Measurements from ENCODE around the gene FH. TPM values are rescaled to one million over a fixed set of nuclear protein-coding genes. Genes with fewer than 3 reads are reported as not detected.
A peak's percentile ranks its signal among the peaks of the same experiment; 100 is the strongest.

The FH gene
- total and polyA plus RNA-seq, 2 donors from 2014 or later: 51.9 to 128 TPM

DNA sequence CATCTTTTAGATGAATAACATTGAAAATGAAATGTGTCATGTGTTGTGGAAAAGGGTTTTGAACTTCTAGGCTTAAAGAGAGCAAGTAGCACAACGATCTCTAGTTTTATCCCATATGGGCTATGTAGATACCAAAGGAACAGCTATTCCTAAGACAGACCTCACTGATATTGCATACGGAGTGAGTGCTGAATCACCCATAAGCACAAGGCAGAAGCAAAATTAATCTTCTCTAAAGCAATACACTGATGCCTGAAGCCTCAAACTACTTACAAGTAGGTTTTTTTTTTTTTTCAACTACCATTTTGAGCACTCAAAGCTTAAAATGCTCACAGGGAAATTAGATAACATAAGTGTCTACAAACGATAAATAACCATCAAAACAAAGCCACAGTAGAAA lies 7.6 kb upstream of the FH start:
- no peak overlapping the region for H3K27ac ChIP-seq (ENCODE audit: low read depth in 2 of 2, low read length in 2 of 2)
- H3K4me1 ChIP-seq (ENCODE audit: control insufficient read depth in 2 of 3, insufficient read depth in 2 of 3, low read depth in 1 of 3, low read length in 3 of 3): peaks cover 0 to 2% (median 0%) of the 10 kb centered on the region in 3 donors
- no peaks in the 10 kb centered on the region for H3K36me3 ChIP-seq (ENCODE audit: control insufficient read depth in 2 of 3, insufficient read depth in 3 of 3, low read length in 3 of 3)
- FAIRE-seq: no peak
- DNase-seq: no peak
- intact Hi-C loops (cut with DNase I): no loop called here
- peaks cover 2% of the 10 kb centered on the region for H3K27me3 ChIP-seq (ENCODE audit: control insufficient read depth, insufficient read depth, low read length)
- H3K9me3 ChIP-seq (ENCODE audit: control insufficient read depth in 2 of 3, insufficient read depth in 1 of 3, low read length in 3 of 3): no peaks in the 10 kb centered on the region
- H3K9ac ChIP-seq (ENCODE audit: low read length in 3 of 3): no peak overlapping the region
- TF ChIP-seq, protein P1, sequence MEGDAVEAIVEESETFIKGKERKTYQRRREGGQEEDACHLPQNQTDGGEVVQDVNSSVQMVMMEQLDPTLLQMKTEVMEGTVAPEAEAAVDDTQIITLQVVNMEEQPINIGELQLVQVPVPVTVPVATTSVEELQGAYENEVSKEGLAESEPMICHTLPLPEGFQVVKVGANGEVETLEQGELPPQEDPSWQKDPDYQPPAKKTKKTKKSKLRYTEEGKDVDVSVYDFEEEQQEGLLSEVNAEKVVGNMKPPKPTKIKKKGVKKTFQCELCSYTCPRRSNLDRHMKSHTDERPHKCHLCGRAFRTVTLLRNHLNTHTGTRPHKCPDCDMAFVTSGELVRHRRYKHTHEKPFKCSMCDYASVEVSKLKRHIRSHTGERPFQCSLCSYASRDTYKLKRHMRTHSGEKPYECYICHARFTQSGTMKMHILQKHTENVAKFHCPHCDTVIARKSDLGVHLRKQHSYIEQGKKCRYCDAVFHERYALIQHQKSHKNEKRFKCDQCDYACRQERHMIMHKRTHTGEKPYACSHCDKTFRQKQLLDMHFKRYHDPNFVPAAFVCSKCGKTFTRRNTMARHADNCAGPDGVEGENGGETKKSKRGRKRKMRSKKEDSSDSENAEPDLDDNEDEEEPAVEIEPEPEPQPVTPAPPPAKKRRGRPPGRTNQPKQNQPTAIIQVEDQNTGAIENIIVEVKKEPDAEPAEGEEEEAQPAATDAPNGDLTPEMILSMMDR (IDR thresholded peaks at IDR 0.05; ENCODE audit: borderline replicate concordance, extremely low read depth, insufficient read depth): no peak
- no peak overlapping the region for H3K4me3 ChIP-seq (ENCODE audit: low read length in 3 of 3)

DNA sequence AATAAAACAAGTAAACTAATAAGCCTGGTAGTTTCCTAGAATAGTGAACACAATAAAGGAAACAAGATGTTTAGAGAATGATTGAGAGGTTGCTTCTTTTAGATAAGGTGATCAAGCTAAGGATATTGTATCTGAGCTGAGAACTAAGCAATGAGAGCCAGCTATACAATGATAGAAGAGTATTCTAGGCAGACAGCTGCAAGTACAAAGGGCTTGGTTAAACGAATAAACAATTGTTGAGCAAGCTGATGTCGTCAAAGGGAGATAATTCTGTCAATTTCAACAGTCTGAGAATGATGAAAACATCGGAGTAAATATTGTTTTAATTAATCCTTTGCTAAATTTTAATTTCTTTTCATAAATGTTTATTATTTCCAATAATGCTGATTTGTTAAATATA lies 5.5 kb upstream of the FH start:
- H3K27ac ChIP-seq (ENCODE audit: low read depth in 2 of 2, low read length in 2 of 2): no peak overlapping the region
- FAIRE-seq (no peak), DNase-seq (no peak)
- H3K9me3 ChIP-seq (ENCODE audit: control insufficient read depth in 2 of 3, insufficient read depth in 1 of 3, low read length in 3 of 3): no peaks in the 10 kb centered on the region
- H3K36me3 ChIP-seq (ENCODE audit: control insufficient read depth in 2 of 3, insufficient read depth in 3 of 3, low read length in 3 of 3): no peaks in the 10 kb centered on the region
- H3K4me1 ChIP-seq (ENCODE audit: control insufficient read depth in 2 of 3, insufficient read depth in 2 of 3, low read depth in 1 of 3, low read length in 3 of 3): no peaks in the 10 kb centered on the region
- TF ChIP-seq, protein P1 (IDR thresholded peaks at IDR 0.05; ENCODE audit: borderline replicate concordance, extremely low read depth, insufficient read depth): no peak
- H3K4me3 ChIP-seq (ENCODE audit: low read length in 3 of 3): no peak overlapping the region
- intact Hi-C loops (cut with DNase I): no loop called here
- no peak overlapping the region for H3K9ac ChIP-seq (ENCODE audit: low read length in 3 of 3)
- peaks cover 2% of the 10 kb centered on the region for H3K27me3 ChIP-seq (ENCODE audit: control insufficient read depth, insufficient read depth, low read length)

DNA sequence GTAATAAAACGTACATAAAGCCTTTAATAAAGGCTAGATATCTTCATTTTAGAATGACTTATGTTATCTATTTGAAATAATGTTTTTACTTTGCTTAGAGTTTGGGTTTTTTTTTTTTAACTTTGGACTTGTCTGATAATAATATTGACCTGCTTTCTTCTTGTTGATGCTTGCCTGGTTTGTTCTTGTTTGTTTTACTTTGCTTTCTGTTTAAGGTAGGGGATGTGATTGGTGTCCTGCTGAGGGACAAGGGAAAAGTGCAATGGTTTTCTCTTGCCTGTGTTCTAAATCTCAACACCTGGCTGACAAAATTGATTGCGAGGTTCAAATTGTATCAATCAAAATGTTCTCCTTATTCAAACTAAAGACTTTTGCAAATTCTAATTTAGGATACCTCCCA lies 2.2 kb upstream of the FH start:
- no peaks in the 10 kb centered on the region for H3K36me3 ChIP-seq (ENCODE audit: control insufficient read depth in 2 of 3, insufficient read depth in 3 of 3, low read length in 3 of 3)
- H3K9me3 ChIP-seq (ENCODE audit: control insufficient read depth in 2 of 3, insufficient read depth in 1 of 3, low read length in 3 of 3): no peaks in the 10 kb centered on the region
- H3K4me3 ChIP-seq (ENCODE audit: low read length in 3 of 3): no peak overlapping the region
- TF ChIP-seq, protein P1 (IDR thresholded peaks at IDR 0.05; ENCODE audit: borderline replicate concordance, extremely low read depth, insufficient read depth): no peak
- no peak overlapping the region for H3K27ac ChIP-seq (ENCODE audit: low read depth in 2 of 2, low read length in 2 of 2)
- intact Hi-C loops (cut with DNase I): no loop called here
- DNase-seq: no peak
- FAIRE-seq: no peak
- H3K27me3 ChIP-seq (ENCODE audit: control insufficient read depth, insufficient read depth, low read length): peaks cover 2% of the 10 kb centered on the region
- peaks cover 0 to 2% (median 0%) of the 10 kb centered on the region in 3 donors for H3K4me1 ChIP-seq (ENCODE audit: control insufficient read depth in 2 of 3, insufficient read depth in 2 of 3, low read depth in 1 of 3, low read length in 3 of 3)
- no peak overlapping the region for H3K9ac ChIP-seq (ENCODE audit: low read length in 3 of 3)

DNA sequence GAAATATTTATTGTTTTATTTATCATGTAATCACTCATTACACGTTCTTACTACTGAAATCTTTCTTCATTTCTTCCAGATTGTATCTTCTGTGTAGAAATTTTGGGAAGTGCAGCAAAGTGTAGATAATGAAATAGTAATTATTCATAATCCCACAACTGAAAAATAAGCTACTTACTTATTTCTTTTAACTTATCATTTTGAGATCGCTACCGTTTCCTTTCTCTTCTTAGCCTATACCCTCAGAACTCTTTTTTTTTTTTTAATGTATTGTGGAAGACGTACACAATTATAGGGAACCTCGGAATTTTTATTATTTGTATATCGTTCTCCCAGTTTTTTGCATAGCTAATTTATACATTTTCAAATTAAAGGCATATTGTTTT lies 518 bp upstream of the FH start:
- DNase-seq (no peak), FAIRE-seq (no peak)
- H3K9ac ChIP-seq (ENCODE audit: low read length in 3 of 3): peak overlapping the region; percentile 17 to 84 (median 37)
- peak overlapping the region in 1 of 2 donors; percentile 30 for H3K27ac ChIP-seq (ENCODE audit: low read depth in 2 of 2, low read length in 2 of 2)
- peaks cover 0 to 2% (median 2%) of the 10 kb centered on the region in 3 donors for H3K4me1 ChIP-seq (ENCODE audit: control insufficient read depth in 2 of 3, insufficient read depth in 2 of 3, low read depth in 1 of 3, low read length in 3 of 3)
- H3K27me3 ChIP-seq (ENCODE audit: control insufficient read depth, insufficient read depth, low read length): peaks cover 2% of the 10 kb centered on the region
- peaks cover 0 to 2% (median 0%) of the 10 kb centered on the region in 3 donors for H3K36me3 ChIP-seq (ENCODE audit: control insufficient read depth in 2 of 3, insufficient read depth in 3 of 3, low read length in 3 of 3)
- TF ChIP-seq, protein P1 (IDR thresholded peaks at IDR 0.05; ENCODE audit: borderline replicate concordance, extremely low read depth, insufficient read depth): no peak
- peak overlapping the region; percentile 75 to 86 (median 78) for H3K4me3 ChIP-seq (ENCODE audit: low read length in 3 of 3)
- H3K9me3 ChIP-seq (ENCODE audit: control insufficient read depth in 2 of 3, insufficient read depth in 1 of 3, low read length in 3 of 3): no peaks in the 10 kb centered on the region
- intact Hi-C loops (cut with DNase I): no loop called here

Measured in kidney (tissue), 14 donors.